Dermis blood vessel endothelial cell (primary cell): Measurements from ENCODE around the gene SERTAD2. TPM values are rescaled to one million over a fixed set of nuclear protein-coding genes. Genes with fewer than 3 reads are reported as not detected.

ENCODE experiments used
- DNase-seq: peaks from one replicate; pipeline ENCODE4 v3.0.0; 2010
- total RNA-seq: library from RNA; depleted of rRNA; stranded (reverse); fragments of >200 nt; gene quantifications from 2 replicates; pipeline ENCODE4 v1.2.3, GENCODE V29; 2014

SERTAD2 gene
- total RNA-seq, 1 donor from 2014 or later: 6.6 TPM

DNA sequence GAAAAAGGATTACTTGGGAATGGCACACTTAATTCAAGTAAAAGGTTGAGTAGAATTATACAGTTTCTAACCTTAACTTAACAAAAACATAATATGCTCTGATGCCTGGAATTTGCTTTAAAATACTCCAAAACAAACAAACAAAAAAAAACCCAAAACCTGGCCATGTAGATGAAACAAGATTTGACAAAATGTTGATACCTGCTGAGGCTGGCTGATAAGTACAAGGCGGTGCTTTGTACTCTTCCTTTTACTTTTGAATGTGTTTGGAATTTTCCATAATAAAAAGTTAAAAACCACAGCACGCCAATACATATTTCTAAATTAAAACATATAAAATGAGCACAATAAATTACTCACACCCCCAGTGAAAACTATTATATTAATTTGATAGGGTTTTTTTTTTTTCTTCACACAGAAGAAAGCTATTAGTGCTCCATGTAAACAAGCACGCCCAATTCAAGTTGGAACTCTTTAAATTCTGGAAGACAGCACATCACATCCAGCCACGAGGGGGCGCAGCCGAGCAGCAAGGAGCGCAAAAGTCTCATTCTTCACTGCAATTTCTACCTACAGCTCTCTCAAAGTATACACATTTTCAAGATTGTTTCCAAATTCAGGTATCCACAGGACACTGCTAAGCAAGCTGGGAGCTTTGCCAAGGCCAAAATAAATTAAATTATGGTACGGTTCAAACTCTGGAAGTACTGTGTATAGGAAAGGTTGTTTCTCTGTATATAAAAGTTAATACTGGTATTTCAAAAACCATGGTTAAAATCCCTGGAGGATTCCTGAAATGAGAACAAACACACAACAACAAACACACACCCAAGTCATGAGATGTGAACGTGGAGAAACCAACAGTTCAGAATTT lies 7.5 kb downstream of the SERTAD2 start:
- peak; percentile 90 for DNase-seq

DNA sequence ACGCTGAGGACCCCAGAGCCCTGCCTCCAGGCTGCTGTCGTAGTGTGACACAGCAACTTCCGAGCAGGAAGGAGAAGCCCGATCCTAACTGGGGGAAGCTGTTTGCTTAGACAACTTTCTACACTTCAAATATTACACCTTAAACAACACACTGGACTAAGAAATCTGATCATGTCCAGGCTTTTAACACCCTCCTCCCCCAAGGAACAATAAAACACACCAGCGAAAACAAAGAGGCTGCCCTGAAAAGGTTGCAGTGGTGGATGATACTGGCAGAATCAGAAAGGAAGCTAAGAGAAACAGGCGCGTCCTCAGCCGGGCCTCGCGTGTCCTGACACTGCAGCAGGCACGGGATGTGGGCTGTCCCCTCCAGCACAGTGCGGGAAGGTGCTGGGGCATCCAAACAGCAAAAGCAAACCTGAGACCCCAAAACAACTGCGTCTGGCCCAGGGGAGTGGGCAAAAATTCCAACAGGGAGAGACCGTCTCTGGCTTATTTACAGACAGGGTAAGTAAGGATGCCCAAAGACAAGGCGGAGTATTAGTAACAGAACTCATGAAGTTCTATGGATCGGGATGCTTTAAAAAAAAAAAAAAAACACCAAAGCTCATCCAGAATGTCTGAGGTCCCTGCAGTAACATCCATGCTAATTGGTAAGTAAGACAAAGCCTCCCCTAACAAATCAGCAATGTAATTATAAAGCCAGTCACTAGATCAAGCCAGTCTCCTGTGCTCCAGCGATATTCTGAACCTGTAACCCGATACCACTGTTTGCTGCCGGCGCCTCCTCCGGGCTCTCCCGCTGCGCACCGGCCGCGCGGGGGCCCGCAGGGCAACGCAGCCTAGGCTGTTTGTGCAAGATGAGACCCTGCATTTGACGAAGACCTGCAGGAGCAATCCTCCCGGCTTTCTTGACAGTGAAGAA lies 9.0 kb downstream of the SERTAD2 start:
- DNase-seq: peak; percentile 86

DNA sequence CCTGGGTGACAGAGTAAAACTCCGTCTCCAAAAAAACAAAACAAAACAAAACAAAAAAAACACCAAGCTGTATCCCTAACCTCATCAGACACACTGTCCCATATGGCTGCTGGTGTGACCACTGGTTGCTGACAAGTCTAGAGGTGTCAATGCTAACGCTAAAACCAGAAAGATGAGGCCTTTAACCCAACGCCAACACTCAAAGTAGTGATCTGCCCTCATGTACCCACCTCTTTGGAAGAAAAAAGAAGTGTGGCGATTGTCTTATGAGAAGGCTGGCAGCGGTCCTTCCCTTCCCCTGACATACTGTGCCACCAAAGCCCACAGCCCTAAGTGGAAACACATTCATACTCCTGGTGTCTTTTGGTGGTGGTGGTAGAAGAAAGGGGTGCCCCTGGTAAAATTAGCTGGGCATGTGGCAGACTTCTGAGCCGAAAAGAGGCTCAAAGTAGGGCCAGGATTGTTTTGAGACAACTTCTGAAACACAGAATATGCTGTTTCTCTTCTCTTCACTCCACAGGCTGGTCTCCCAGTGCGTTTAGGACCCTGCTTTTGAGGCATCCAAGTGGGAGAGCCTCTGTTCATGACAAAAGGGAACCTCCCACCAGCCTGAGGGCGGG lies 9.8 kb downstream of the SERTAD2 start:
- DNase-seq: no peak

DNA sequence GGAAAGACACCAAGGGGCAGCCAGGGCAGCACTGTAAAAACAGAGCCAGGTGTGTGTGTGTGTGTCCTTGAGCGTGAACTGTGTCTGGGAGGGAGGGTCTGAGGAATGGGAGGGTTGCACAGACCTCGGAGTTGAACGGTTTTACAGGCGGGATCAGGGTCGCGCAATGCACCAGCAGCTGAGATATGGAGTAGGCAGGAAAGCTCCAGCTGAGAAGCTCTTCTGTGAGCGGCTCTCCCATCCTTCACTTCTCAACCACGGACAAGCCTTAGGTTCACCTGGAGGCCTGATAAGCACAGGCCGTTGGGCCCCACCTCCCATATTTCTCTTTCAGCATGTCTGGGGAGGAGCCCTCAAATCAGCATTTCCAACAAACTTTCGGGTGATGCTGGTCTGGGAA lies 12.1 kb downstream of the SERTAD2 start:
- DNase-seq: no peak

DNA sequence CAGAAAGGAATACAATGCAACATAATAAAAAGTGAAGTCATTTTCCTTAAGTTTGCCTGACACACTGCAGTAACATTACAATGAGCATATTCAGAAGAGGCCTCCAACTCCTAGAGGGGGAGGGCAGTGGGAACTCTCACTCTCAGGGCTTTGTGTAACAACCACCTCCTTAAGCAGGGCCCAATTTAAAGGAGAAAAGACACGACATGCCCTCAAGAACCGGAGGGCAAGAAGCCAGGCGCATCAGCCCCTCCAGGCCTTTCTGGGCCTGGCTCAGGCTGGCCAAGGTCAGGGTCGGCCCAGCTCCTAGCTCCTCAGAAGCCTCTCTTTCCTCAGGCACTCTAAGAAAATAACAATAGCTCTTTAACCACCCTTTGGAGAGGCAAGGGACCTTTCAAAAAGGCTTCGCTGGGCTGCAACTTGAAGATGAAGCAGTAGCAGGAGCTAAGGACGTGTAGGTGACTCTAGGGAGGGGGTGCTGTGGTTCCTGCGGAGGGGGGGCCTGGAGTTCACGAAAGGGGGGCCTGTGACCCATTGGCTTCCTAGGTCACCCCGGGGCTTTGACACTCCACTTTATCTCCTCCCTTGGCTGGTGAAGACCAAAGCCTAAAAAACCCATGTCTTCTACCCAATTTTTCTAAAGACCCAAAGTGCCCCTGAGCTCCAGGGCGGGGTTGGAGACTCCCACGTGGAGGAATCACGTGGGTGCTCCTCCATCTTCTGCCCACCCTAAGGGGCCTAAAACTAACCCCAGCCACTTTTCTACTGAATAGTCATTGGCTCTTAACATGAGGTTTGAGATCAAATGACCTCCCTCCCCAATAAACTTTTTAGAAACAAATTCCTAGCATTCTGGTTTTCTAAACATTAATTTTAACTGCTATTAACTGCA lies 13.3 kb downstream of the SERTAD2 start:
- no peak for DNase-seq

DNA sequence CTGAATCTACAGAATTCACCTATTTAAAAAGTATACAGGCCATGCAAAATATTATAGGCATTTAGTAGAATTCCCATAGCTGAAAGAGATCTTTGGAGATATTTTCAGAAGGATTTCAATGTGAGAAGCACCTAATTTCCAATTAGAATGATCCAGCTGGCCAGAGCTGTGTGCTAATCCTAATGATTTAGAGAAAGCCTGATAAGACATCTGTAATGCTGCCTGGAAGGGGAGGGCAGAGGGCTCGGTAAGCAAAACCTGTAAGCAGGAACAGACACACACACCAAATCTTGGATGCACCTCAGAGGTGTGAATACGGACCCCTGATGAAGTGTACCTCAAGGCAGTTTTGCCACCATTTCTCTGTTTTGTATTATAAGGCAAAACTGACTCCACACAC lies 14.0 kb downstream of the SERTAD2 start:
- DNase-seq: no peak

DNA sequence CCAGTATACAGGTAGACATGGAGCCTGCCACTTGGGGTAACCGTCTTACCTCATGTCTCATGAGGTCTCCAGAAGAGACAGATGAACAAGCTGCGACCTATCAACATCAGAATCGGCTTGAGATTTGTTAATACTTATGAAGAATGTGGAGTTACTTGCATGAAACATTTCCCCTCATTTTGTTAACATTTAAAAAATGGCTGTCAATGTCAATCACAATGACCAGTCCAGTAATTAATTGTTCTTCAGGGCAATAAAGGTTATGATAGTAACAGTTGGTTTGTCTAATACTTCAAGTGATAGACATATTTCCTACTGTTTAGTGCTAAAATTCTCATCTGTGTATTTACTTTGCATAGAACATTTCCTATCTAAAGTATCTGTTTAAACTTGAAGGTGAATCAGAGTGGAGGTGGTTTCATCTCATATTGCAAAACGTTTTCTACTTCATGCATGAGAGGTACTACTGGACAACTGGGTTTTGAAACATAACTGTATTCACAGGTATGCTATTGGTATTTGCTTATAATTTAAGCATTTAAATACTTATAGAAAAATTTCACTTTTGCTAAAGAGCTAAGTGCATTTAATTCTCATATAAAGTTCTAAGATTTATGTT lies 15.1 kb downstream of the SERTAD2 start:
- DNase-seq: no peak

DNA sequence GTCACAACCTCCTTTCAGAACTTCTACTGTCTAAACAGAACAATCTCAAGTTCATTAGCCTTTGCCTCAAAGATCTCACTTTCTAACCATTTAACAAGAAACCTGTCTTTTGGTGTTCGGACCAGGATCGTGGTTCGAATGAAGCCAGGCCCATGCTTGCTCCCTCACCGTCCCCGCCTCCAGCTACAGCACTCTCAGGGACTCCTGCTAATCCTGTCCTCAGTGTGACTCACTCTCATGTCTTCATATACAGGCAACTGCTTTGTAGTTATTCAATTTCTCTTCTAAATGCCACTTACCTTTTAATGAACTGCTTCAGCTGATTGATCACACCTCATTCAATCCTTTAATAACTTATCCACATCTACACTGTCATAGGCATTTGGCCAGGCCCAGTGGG lies 15.8 kb downstream of the SERTAD2 start:
- no peak for DNase-seq

DNA sequence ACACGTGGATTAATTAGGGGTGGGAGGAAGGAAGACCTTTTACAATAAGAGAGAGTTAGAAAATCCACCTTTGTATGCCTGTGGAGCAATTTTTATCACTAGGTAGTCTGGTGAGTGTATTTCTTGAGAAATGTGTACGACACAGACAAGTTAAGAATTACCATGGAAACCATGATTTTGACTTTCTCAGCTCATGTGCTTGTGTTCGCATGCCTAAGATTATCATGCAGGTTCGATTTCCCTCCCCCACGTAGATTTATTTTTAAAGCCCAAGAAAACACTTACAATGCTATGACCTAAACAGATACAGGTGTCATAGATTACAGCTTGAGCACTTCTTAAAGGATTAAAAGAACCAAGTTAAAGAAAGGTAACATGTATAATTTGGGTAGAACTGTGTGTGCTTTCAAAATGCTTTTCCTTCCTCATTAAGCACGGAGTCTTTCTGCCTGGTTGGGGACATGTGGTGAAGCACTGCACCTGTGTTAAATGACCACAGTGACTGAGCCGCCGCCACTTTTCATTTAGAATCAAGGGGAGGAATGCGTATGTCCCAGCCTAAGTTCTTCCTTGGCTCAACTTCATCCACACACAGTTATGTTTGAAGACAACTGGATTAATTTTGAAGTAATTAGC lies 16.6 kb downstream of the SERTAD2 start:
- DNase-seq: no peak

DNA sequence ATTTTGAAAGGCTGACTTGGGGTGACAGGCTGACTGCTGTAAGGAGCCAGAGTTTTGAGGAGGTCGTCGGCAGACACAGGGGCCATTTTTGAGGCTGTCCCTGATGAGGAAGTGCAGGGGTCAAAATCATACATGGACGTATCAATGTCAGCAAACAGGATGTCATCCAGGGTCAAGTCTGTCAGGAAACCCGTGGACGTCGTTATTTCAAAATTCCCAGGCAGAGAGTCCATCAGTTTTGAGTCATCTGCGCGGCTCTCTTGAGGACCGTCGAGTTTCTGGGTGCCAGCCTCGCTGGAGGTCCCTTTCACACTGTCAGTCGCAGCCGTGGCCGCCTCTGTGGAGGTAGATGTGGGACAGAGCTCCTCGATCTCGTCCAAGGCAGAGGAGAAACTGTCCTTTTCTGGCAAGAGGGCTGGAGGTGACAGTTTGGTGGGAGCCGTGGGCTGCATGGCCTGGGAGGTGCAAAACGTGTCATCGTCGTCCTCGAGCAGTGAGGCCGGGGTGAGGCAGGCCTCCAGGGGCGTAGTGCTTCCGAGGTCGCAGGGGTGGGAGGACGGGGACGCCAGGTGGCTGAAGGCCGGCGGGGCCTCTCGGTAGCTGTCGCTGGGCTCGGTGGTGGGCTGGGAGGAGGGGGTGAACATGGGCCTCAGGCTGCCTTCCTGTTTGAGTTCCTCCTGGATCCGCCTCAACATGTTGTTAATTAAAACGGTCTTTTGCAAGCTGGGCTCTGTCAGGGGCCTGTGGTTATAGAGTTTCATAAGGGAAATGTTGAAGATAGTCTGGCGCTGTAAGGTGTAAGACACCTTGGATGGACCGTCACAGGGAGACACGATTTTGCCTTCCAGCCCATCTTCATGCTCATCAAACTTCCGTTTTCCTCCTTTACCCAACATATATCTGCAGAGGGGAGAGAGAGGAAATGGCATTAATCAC lies 17.5 kb downstream of the SERTAD2 start:
- DNase-seq: no peak

DNA sequence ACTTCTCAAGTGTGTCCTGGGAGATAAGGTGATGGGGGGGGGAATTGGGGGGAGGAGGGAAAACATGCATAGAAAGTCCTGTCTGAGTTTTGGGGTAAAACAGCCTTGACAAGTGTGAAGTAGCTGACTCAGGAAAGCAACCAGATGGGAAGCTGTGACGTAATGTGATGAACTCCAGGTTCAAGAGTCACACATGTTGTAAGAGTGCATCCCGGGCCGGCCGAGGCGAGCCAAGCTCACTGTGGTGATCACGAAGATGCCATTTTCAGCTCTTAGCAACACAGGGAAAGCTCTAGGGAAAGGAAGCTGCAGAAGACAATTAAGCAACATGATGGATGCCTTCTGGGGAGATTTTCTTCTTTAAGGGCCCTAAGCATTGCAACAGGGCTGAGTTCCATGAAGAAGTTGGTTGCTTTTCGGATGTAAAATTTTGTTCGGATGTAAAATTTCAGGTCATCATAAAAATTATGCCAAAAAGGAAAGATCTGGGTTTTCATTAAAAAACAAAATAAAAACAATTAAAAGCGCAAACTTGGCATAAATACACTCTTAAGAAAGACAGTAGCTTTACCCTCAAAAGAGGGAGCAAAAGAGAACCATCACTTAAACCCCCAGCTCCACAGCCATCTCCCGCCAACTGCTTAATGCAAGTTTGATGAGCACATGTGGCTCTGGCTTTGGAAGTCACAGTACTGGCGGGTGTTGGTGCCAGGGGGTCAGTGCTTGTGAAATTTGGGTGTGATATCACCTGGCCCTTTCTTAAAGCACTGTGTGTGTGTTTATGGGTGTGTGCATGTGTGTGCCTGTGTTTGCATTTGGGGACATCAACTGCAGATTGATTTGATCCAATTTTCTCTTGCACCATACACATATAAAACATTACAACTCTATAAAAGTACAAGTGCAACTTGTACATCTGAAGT lies 19.1 kb downstream of the SERTAD2 start:
- no peak for DNase-seq

DNA sequence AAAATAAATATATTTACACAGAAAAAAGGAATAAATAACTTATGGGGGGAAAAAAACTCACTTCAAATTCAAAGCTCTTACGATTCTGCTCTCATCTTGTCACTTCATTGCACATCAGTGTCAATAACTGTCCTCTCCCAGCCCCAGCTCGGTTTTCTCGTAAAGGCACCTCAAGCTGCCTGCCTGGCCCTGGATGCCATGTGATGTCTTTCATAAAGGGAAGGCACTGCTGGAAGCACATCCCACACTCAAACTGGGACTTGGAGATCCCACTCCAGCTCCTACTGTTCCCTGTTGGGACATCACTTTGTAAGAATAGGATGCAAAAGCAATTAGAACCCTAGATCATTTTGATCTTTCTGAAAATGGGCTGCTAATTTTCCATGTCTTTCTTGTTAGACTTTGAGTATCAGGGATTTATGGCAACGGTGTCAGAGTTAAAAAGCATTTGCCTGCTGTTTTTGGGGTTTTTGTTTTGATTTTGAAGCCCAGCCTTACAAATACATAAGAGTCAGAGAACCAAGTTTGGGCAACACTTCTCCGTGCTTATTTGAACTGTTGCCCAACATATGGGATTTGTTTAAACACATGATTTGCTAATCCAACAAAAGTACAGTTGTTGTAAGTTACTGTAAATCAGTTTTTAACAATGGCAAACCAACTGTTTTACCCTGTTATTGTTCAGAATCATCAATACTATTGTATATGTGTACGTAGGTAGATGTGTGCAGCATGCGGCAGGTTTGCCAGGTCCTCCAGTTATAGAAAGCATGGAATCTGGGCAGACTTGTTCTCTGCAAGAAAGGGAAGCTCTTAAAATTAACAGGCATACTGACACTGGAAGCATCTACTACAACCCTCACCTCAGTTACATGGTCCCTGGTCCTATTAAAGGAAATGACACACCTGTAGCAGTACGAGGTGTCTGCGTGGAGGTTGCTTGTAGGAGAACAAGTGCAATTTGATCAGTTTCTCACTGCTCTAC lies 20.6 kb downstream of the SERTAD2 start:
- DNase-seq: no peak

DNA sequence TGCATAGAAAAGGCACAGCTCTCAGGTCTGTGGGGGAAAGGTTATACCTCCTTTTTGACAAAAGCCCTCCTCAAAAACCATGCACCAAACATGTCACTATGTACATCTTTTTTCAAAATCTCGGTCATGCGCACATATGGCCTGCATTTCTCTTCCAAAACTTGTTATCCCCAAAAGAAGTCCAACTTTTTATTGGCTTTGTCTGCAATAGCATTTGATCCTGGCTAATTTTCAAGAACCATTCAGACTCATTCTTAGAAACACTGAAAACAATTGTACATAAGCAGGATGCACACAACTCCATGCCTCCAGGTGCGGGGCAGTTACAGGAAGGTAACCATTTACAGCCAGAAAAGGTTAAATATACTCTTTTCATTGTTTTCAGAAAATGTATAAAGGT lies 21.9 kb downstream of the SERTAD2 start:
- no peak for DNase-seq

DNA sequence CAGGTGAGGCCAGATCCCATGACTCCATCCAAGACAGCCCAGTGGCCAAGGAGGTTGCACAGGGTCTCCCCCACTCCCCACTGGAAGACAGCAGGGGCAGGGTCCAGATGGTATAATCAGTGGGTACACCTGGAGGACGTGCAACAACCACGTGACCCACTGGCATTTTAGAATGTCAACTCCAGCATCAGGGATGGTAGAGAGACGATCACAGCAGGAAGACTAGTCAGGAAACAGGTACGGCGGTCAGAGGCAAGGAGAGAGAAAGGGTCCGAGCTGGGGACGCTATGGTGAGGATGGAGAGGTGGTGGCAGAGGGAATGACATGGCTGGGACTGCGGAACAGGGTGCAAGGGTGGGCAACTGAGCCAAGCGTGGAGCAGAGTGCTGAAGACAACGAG lies 23.0 kb downstream of the SERTAD2 start:
- no peak for DNase-seq

DNA sequence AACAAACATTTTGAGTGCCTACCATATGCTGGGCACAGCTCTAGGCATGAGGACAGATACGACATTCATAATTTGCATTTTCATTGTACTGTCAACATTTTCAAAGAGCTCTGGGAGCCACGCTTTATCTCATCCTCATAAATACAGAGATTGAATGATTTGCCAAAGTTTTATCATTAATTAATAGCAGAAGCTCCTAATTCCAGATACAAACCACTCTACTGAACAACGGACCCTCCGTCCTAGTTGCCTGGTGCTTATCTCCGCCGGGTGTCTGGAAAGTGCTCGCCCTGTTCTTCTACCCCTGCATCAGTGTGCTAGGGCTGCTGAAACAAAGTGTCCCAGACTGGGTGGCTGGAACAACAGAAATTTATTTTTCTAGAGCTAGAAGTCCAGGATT lies 23.8 kb downstream of the SERTAD2 start:
- no peak for DNase-seq

DNA sequence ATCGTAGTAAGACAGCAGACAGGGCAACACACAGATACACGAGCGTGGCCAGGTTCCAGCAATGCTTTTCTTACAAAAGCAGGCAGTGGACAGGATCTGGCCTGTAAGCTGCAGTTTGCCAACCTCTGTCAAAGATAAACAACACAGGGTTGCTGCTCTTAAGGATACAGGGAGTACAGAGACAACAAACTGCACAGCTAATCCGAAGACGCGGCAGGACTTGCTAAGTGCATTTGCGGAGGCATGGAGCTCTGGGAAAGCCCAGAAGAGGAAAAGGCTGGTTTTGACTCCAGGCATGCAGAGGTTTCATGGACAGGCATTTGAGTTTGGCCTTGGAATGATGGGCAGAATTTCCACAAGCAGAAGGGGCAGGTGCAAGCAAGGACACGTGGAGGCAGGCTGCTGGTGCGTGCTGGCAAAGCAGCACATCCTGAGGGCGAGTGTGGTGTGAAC lies 24.4 kb downstream of the SERTAD2 start:
- no peak for DNase-seq
